Natural killer cell (primary cell): ENCODE results near the gene PARD3B. TPM values are rescaled to one million over a fixed set of nuclear protein-coding genes. Genes with fewer than 3 reads are reported as not detected.

ENCODE experiments used
- ATAC-seq, 3 donors: fragments of 150-1000 bp in 2 of 3; fragments of 200-7000 bp in 1 of 3; cut with Tn5 transposase; 1 replicate in 1 of 3; 2 replicates in 2 of 3; pipeline ENCODE4 v1.10.0; 2021; ENCODE audit warnings: mild to moderate bottlenecking in 2 of 3, moderate library complexity in 2 of 3
- DNase-seq, 2 donors: peaks; one replicate each; pipeline versions ENCODE4 v3.0.0 to v3.0.0-alpha.2; 2013 to 2021; ENCODE audit warnings: mixed read lengths in 1 of 2
- H3K27ac ChIP-seq: one replicate; pipeline ENCODE4 v1.5.1; 2013; ENCODE audit warnings: mild to moderate bottlenecking, low read length
- H3K27me3 ChIP-seq: one replicate; pipeline ENCODE4 v1.6.1; 2013; ENCODE audit warnings: low read length; ENCODE audit not compliant: control insufficient read depth, insufficient read depth
- H3K36me3 ChIP-seq: one replicate; pipeline ENCODE4 v1.6.1; 2013; ENCODE audit warnings: low read length; ENCODE audit not compliant: control insufficient read depth, insufficient read depth
- H3K4me1 ChIP-seq: one replicate; pipeline ENCODE4 v1.6.1; 2013; ENCODE audit warnings: low read length; ENCODE audit not compliant: control insufficient read depth, insufficient read depth
- H3K4me3 ChIP-seq: one replicate; pipeline ENCODE4 v1.5.1; 2013; ENCODE audit warnings: low read length
- H3K9me3 ChIP-seq: one replicate; pipeline ENCODE4 v1.6.1; 2013; ENCODE audit warnings: low read length; ENCODE audit not compliant: control insufficient read depth, insufficient read depth
- H3K27ac Mint-ChIP-seq, 2 donors: one replicate each; pipeline ENCODE4 v1.8.0; 2022; ENCODE audit warnings: mild to moderate bottlenecking in 2 of 2, mixed read lengths in 2 of 2, moderate library complexity in 1 of 2
- H3K27me3 Mint-ChIP-seq, 2 donors: one replicate each; pipeline ENCODE4 v1.8.0; 2022; ENCODE audit warnings: low read depth in 2 of 2, mixed read lengths in 2 of 2
- H3K36me3 Mint-ChIP-seq: one replicate; pipeline ENCODE4 v1.8.0; 2022; ENCODE audit warnings: mixed read lengths
- H3K4me1 Mint-ChIP-seq, 2 donors: one replicate each; pipeline ENCODE4 v1.8.0; 2022; ENCODE audit warnings: mixed read lengths in 2 of 2
- H3K4me3 Mint-ChIP-seq: one replicate; pipeline ENCODE4 v1.8.0; 2022; ENCODE audit warnings: mild to moderate bottlenecking, moderate library complexity, mixed read lengths
- H3K9me3 Mint-ChIP-seq, 2 donors: one replicate each; pipeline ENCODE4 v1.8.0; 2022; ENCODE audit warnings: mixed read lengths in 2 of 2
- CTCF ChIP-seq: fragments of 200-600 bp; IDR thresholded peaks from one replicate; pipeline ENCODE4 v1.8.0; 2022; ENCODE audit warnings: antibody characterized with exemption
- WGBS: methylation state at CpG from one replicate; pipeline ENCODE4 v1.1.7; 2013; ENCODE audit warnings: missing lambda C conversion rate; ENCODE audit not compliant: insufficient coverage; 5-methylcytosine and 5-hydroxymethylcytosine counted together
- intact Hi-C: fragments of 100-400 bp; cut with micrococcal nuclease; formaldehyde crosslinking; loops from one replicate; pipeline ENCODE4 v1.14.2; 2022
- total RNA-seq, 4 donors: library from RNA; stranded (reverse); fragments of 120-200 nt in 1 of 4; gene quantifications; one replicate each; pipeline versions ENCODE4 v1.2.3 to v1.2.4, GENCODE V29; 2013 to 2022

The PARD3B gene
- total RNA-seq, 3 donors from 2014 or later (not counting 1 experiment from before 2014, with no cell fraction given): 0.13 to 0.45 TPM; not detected in 1

DNA sequence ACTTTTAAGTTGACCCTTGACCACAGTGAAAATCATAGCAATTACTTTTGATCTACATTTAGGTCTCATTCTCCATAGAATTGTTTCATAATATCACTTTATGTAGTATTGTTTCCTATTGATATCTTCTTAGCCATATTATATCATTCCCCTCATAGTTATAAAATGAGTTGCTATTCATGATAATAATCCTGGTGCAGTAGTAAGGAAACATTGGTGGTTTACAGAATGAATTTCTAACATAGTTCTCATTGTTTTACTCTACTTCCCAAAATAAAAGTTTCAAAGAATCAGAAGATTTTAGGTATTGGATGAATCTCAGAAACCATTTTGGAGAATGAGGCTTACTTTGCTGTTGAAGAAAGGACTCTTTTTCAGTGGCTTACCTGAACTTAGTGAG lies 246.0 kb downstream of the PARD3B start:
- Mint-ChIP-seq H3K4me3 (no peak overlapping the region), H3K4me1 (no peaks in the 10 kb centered on the region), H3K27ac (no peak overlapping the region), H3K36me3 (no peaks in the 10 kb centered on the region), H3K27me3 (no peaks in the 10 kb centered on the region), H3K9me3 (no peaks in the 10 kb centered on the region)
- Histone ChIP-seq H3K27ac (no peak overlapping the region), H3K4me1 (no peaks in the 10 kb centered on the region), H3K4me3 (no peak overlapping the region), H3K36me3 (no peaks in the 10 kb centered on the region), H3K27me3 (no peaks in the 10 kb centered on the region), H3K9me3 (no peaks in the 10 kb centered on the region)
- ATAC-seq (no peak), DNase-seq (no peak)
- intact Hi-C loops: no loop called here
- no peak for TF ChIP-seq CTCF

DNA sequence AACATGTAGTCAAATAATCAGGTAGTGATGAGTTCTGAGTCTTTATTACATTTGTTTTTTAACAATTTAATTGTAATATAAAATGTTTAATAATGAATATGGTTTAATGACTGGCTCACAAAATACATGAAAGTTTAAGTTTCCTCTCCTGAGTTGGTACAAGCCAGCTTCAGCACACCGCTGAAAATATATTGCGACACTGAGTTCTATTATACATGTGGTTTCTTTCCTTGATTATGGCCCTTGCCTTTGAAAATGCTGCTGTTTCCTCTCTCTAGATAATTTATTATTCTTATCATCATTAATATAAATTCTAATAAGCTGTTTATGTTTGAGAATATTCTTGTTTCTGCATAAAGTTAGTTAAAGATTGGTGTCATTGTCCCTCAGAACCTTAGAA lies 249.3 kb downstream of the PARD3B start:
- intact Hi-C loops: no loop called here
- TF ChIP-seq CTCF: no peak
- Histone ChIP-seq H3K9me3 (no peaks in the 10 kb centered on the region), H3K27me3 (no peaks in the 10 kb centered on the region), H3K4me3 (no peak overlapping the region), H3K36me3 (no peaks in the 10 kb centered on the region), H3K27ac (no peak overlapping the region), H3K4me1 (no peaks in the 10 kb centered on the region)
- Mint-ChIP-seq H3K27ac (no peak overlapping the region), H3K4me1 (no peaks in the 10 kb centered on the region), H3K27me3 (no peaks in the 10 kb centered on the region), H3K36me3 (no peaks in the 10 kb centered on the region), H3K9me3 (no peaks in the 10 kb centered on the region), H3K4me3 (no peak overlapping the region)
- ATAC-seq (no peak), DNase-seq (no peak)
- 89% methylated on average over 2 of the region's 2 CpGs for WGBS

- Mint-ChIP-seq H3K36me3 (no peaks in the 10 kb centered on the region), H3K4me3 (no peak overlapping the region), H3K9me3 (peaks cover 0 to 2% of the 10 kb centered on the region in 2 donors), H3K4me1 (no peaks in the 10 kb centered on the region), H3K27ac (no peak overlapping the region), H3K27me3 (no peaks in the 10 kb centered on the region)
- ATAC-seq (no peak), DNase-seq (no peak)
- no peaks in the 10 kb centered on the region for H3K36me3 ChIP-seq
- H3K9me3 ChIP-seq: no peaks in the 10 kb centered on the region
- H3K27me3 ChIP-seq: no peaks in the 10 kb centered on the region
- intact Hi-C loops: no loop called here
- TF ChIP-seq CTCF: no peak
- no peaks in the 10 kb centered on the region for H3K4me1 ChIP-seq
- H3K4me3 ChIP-seq: no peak overlapping the region
- H3K27ac ChIP-seq: no peak overlapping the region
- 83% methylated on average over 1 of the region's 1 CpG for WGBS
Observed at GRCh38 chr2:204795156-204795555, 249.9 kb downstream of the PARD3B start.

GRCh38 chr2:204796581-204796980 lies 251.3 kb downstream of the PARD3B start:
- H3K36me3 Mint-ChIP-seq: no peaks in the 10 kb centered on the region
- DNase-seq (no peak), ATAC-seq (no peak)
- WGBS: 81% methylated on average over 3 of the region's 4 CpGs
- Histone ChIP-seq H3K36me3 (no peaks in the 10 kb centered on the region), H3K4me3 (no peak overlapping the region), H3K27ac (no peak overlapping the region), H3K4me1 (no peaks in the 10 kb centered on the region), H3K27me3 (no peaks in the 10 kb centered on the region), H3K9me3 (no peaks in the 10 kb centered on the region)
- peaks cover 0 to 2% of the 10 kb centered on the region in 2 donors for H3K9me3 Mint-ChIP-seq
- no peak for TF ChIP-seq CTCF
- no peaks in the 10 kb centered on the region for H3K4me1 Mint-ChIP-seq
- H3K27me3 Mint-ChIP-seq: no peaks in the 10 kb centered on the region
- H3K4me3 Mint-ChIP-seq: no peak overlapping the region
- intact Hi-C loops: no loop called here
- H3K27ac Mint-ChIP-seq: no peak overlapping the region
